Suprapubic skin (tissue), 4 donors: ENCODE results near the gene SLC25A13. TPM values are rescaled to one million over a fixed set of nuclear protein-coding genes. Genes with fewer than 3 reads are reported as not detected.

Experiments used
- DNase-seq, 2 donors: peaks; one replicate each; pipeline ENCODE4 v3.0.0-alpha.2; 2019; ENCODE audit warnings: low spot score in 2 of 2
- H3K27ac ChIP-seq: fragments of 200-600 bp; sonication (generic); one replicate; pipeline ENCODE4 v1.5.1; 2019
- H3K27me3 ChIP-seq: fragments of 200-600 bp; sonication (generic); one replicate; pipeline ENCODE4 v1.5.1; 2019
- H3K36me3 ChIP-seq: fragments of 200-600 bp; sonication (generic); one replicate; pipeline ENCODE4 v1.5.1; 2019
- H3K4me1 ChIP-seq: fragments of 200-600 bp; sonication (generic); one replicate; pipeline ENCODE4 v1.5.1; 2019
- H3K4me3 ChIP-seq: fragments of 200-600 bp; sonication (generic); one replicate; pipeline ENCODE4 v1.5.1; 2019; ENCODE audit warnings: mild to moderate bottlenecking
- H3K9me3 ChIP-seq: fragments of 200-600 bp; sonication (generic); one replicate; pipeline ENCODE4 v1.5.1; 2019
- EP300 ChIP-seq: sonication (generic); formaldehyde crosslinking; IDR thresholded peaks from one replicate; pipeline ENCODE4 v1.6.1; 2017; ENCODE audit warnings: antibody characterized with exemption
- POLR2A ChIP-seq, 2 donors: fragments of 450-650 bp; IDR thresholded peaks; one replicate each; pipeline ENCODE4 v1.6.1; 2017; ENCODE audit warnings: antibody characterized with exemption in 2 of 2, mild to moderate bottlenecking in 2 of 2, moderate library complexity in 2 of 2
- POLR2AphosphoS5 ChIP-seq, 3 donors: sonication (generic); formaldehyde crosslinking; IDR thresholded peaks; one replicate each; pipeline ENCODE4 v1.6.1; 2017; ENCODE audit warnings: antibody characterized with exemption in 3 of 3
- whole genome bisulfite sequencing: methylation state at CpG from one replicate; pipeline ENCODE4 v1.1.5; 2018; 5-methylcytosine and 5-hydroxymethylcytosine counted together
- total RNA-seq, 4 donors: library from RNA; depleted of rRNA; stranded (reverse); fragments of >200 nt; gene quantifications; one replicate each; pipeline ENCODE4 v1.1.0, GENCODE V29; 2016
- TF ChIP-seq, protein P1 (sequence below), 2 donors: fragments of 200-600 bp in 1 of 2; fragments of 450-650 bp in 1 of 2; sonication (generic) in 1 of 2; IDR thresholded peaks; one replicate each; pipeline ENCODE4 v1.5.1; 2016 to 2019; ENCODE audit warnings: antibody characterized with exemption in 2 of 2, mild to moderate bottlenecking in 1 of 2, moderate library complexity in 1 of 2

The SLC25A13 gene
- total RNA-seq, 4 donors from 2014 or later, result 35.6 to 55.8 (median 42.5) TPM

DNA sequence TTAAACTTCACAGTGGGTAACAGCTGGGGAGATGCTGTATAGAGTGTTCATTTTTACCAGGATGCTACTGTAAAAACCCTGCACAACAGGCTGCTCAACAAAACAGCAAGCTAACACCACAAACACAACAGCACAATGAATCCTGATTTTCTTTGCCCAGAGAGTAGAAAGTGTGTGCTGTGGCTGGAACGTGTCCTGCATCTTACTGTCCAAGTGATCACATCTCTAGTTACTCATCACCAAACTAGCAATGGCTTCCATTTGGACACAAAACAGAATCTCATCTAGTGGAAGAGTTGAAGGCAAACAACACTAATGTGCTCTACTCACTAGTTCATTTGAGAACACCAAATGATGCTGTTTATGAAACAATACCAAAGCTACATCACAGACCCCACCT is 121.2 kb downstream of the SLC25A13 start:
- WGBS, result 90% methylated on average over 1 of the region's 1 CpG

DNA sequence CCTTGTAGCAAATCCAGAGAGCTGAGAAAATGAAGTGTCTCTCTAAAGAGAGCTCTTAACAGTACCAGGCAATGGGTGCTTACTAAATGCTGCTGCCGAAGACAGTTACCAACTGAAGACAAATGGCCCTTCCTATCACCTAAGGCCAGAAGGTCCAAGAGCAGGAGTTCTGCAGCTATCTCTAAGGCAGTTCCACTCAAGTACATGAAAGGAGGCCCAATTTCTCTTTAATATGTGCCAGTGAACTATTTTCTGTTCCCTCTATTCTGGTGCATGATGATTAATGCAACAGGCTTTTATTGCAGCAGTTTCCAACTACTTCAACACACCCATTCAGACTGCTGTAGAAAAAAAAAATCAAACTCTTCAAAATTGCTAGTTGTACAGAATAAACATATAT is 122.5 kb downstream of the SLC25A13 start:
- no peak for DNase-seq
- H3K4me3 ChIP-seq, result no peak overlapping the region
- H3K27me3 ChIP-seq, result no peaks in the 10 kb centered on the region
- TF ChIP-seq POLR2AphosphoS5 (IDR thresholded peaks at IDR 0.05) (no peak), POLR2A (IDR thresholded peaks at IDR 0.05) (no peak), EP300 (no peak)
- TF ChIP-seq, protein P1, sequence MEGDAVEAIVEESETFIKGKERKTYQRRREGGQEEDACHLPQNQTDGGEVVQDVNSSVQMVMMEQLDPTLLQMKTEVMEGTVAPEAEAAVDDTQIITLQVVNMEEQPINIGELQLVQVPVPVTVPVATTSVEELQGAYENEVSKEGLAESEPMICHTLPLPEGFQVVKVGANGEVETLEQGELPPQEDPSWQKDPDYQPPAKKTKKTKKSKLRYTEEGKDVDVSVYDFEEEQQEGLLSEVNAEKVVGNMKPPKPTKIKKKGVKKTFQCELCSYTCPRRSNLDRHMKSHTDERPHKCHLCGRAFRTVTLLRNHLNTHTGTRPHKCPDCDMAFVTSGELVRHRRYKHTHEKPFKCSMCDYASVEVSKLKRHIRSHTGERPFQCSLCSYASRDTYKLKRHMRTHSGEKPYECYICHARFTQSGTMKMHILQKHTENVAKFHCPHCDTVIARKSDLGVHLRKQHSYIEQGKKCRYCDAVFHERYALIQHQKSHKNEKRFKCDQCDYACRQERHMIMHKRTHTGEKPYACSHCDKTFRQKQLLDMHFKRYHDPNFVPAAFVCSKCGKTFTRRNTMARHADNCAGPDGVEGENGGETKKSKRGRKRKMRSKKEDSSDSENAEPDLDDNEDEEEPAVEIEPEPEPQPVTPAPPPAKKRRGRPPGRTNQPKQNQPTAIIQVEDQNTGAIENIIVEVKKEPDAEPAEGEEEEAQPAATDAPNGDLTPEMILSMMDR (IDR thresholded peaks at IDR 0.05), result no peak
- H3K4me1 ChIP-seq, result no peaks in the 10 kb centered on the region
- WGBS, result 87% methylated on average over 1 of the region's 1 CpG
- no peaks in the 10 kb centered on the region for H3K36me3 ChIP-seq
- no peaks in the 10 kb centered on the region for H3K9me3 ChIP-seq
- H3K27ac ChIP-seq, result no peak overlapping the region

More for the DNA sequence above, 121.2 kb downstream of the SLC25A13 start:
- Histone ChIP-seq H3K4me3 (no peak overlapping the region), H3K36me3 (no peaks in the 10 kb centered on the region), H3K9me3 (no peaks in the 10 kb centered on the region), H3K4me1 (no peaks in the 10 kb centered on the region), H3K27me3 (no peaks in the 10 kb centered on the region), H3K27ac (no peak overlapping the region)
- TF ChIP-seq POLR2A (IDR thresholded peaks at IDR 0.05) (no peak), EP300 (no peak), POLR2AphosphoS5 (IDR thresholded peaks at IDR 0.05) (no peak)
- TF ChIP-seq, protein P1 (IDR thresholded peaks at IDR 0.05), result no peak
- no peak for DNase-seq

DNA sequence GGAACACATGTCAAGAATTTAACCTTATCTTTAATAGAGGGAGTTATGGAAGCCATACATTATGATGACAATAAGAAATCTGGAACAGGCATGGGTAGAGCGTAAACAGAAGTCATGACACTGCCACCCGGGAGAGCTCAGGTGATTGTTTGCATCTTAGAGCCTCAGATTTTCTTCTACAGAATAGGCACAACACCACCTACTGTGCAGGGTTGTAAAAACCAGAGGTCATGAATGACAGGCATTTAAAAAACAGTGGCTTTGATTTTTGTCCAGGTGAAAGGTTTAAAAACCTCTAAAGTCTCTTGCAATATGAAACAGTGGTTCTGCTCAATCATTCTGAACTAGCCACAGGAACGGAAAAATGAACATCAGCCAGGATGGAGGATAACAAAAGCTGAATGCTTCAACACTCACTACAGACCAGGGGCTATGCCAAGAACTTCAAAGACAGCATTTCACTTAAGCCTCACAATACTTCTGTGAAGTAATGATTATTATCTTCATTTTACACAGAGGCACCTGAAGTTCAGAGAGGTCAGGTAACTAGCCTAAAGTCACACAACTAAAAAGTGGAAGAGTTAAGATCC is 123.8 kb downstream of the SLC25A13 start:
- 85% methylated on average over 3 of the region's 3 CpGs for WGBS
- Histone ChIP-seq H3K36me3 (peaks cover 6% of the 10 kb centered on the region), H3K4me3 (no peak overlapping the region), H3K27me3 (no peaks in the 10 kb centered on the region), H3K4me1 (no peaks in the 10 kb centered on the region), H3K27ac (no peak overlapping the region), H3K9me3 (no peaks in the 10 kb centered on the region)
- TF ChIP-seq, protein P1 (IDR thresholded peaks at IDR 0.05), result no peak
- TF ChIP-seq POLR2AphosphoS5 (IDR thresholded peaks at IDR 0.05) (no peak), POLR2A (IDR thresholded peaks at IDR 0.05) (no peak), EP300 (no peak)
- no peak for DNase-seq

DNA sequence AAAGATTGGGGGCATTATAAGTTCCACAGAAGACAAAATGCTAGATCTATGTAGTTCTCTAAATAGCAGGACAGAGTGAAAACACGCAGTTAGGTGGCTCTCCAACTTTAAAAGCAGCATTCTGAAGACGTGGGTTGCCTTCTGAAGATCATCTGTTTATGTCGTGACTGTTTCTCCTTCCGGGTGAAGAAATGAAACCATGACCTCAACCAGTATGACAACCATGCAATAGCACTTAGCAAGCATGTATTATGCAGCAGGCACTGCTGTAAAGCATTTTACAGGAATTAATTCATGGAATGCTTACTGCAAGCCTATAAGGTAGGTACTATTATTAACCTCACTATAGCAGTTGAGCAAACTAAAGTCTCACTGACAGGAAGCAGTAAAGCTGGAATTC is 125.2 kb downstream of the SLC25A13 start:
- no peak for DNase-seq
- no peak for TF ChIP-seq EP300
- TF ChIP-seq, protein P1 (IDR thresholded peaks at IDR 0.05), result no peak
- WGBS, result 94% methylated on average over 4 of the region's 4 CpGs

GRCh38 chr7:96189129-96189820 is 132.6 kb downstream of the SLC25A13 start:
- TF ChIP-seq POLR2AphosphoS5 (IDR thresholded peaks at IDR 0.05) (no peak), EP300 (no peak), POLR2A (IDR thresholded peaks at IDR 0.05) (no peak)
- TF ChIP-seq, protein P1 (IDR thresholded peaks at IDR 0.05), result no peak
- Histone ChIP-seq H3K27ac (no peak overlapping the region), H3K9me3 (no peaks in the 10 kb centered on the region), H3K4me3 (peak overlapping the region; percentile 18), H3K36me3 (peaks cover 29% of the 10 kb centered on the region), H3K4me1 (peaks cover 12% of the 10 kb centered on the region), H3K27me3 (no peaks in the 10 kb centered on the region)
- DNase-seq, result no peak
- 60% methylated on average over 4 of the region's 4 CpGs for WGBS

More for the DNA sequence above, 125.2 kb downstream of the SLC25A13 start:
- no peaks in the 10 kb centered on the region for H3K9me3 ChIP-seq
- H3K27ac ChIP-seq, result no peak overlapping the region
- H3K4me3 ChIP-seq, result no peak overlapping the region
- no peaks in the 10 kb centered on the region for H3K4me1 ChIP-seq
- H3K36me3 ChIP-seq, result peaks cover 12% of the 10 kb centered on the region
- H3K27me3 ChIP-seq, result no peaks in the 10 kb centered on the region
